Stimulated activated CD8-positive, alpha-beta memory T cell treated with anti-CD3 and anti-CD28 coated beads, Interleukin-7, amount 100 ng/mL, for 1 hour (primary cell): ENCODE measurements around the gene SPRED2.

Experiments
- DNase-seq, 2 donors: peaks; one replicate each; pipeline ENCODE4 v3.0.0-alpha.2; 2020; ENCODE audit warnings: low read depth in 2 of 2

SPRED2 gene

DNA sequence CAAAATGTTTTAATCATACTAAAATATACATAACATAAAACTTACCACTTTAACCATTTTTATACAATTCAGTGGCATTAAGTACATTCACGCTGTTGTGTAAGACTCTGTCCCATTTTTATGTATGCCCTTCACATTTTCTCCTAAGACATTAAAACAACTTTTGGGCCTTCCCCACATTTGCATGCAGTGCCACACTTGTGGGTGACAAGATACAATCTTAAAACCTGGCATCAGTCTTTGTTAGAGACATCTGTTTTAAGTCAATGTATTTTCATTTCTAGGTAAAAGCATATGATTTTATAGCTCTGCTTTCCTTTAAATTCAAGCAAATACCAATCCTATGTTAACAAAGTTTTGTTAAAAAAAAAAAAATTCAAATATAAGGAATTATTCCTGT lies 17.3 kb downstream of the SPRED2 start:
- DNase-seq, result no peak

DNA sequence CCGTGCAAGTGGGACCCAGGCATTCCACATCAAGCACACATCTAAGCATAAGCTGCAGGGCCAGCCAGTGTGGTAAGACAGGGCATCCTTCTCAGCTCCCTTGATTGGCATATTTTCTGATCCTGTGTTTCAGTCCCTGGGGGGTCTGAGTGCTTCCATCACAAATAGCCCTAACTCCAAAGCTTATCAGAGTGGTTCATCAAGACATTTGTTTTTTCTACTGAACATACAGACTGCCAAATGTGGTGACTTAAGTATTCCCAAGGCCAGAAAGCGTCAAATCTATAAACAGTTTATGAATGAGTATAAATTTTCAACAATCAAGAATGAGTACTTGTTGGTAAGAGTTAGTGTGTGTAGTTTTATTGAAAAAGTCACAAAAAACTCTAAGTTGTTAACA lies 18.8 kb downstream of the SPRED2 start:
- DNase-seq, result no peak

GRCh38 chr2:65413106-65413505 lies 19.3 kb downstream of the SPRED2 start:
- DNase-seq, result no peak

- DNase-seq, result no peak
Measured at GRCh38 chr2:65411056-65411795, 21.2 kb downstream of the SPRED2 start.

- DNase-seq, result no peak
Measured at GRCh38 chr2:65409045-65409444, 23.4 kb downstream of the SPRED2 start.

- DNase-seq, result no peak
Measured at GRCh38 chr2:65407240-65407639, 25.2 kb downstream of the SPRED2 start.

GRCh38 chr2:65404988-65405697 lies 27.3 kb downstream of the SPRED2 start:
- DNase-seq, result no peak

GRCh38 chr2:65403529-65403915 lies 28.9 kb downstream of the SPRED2 start:
- DNase-seq, result no peak

DNA sequence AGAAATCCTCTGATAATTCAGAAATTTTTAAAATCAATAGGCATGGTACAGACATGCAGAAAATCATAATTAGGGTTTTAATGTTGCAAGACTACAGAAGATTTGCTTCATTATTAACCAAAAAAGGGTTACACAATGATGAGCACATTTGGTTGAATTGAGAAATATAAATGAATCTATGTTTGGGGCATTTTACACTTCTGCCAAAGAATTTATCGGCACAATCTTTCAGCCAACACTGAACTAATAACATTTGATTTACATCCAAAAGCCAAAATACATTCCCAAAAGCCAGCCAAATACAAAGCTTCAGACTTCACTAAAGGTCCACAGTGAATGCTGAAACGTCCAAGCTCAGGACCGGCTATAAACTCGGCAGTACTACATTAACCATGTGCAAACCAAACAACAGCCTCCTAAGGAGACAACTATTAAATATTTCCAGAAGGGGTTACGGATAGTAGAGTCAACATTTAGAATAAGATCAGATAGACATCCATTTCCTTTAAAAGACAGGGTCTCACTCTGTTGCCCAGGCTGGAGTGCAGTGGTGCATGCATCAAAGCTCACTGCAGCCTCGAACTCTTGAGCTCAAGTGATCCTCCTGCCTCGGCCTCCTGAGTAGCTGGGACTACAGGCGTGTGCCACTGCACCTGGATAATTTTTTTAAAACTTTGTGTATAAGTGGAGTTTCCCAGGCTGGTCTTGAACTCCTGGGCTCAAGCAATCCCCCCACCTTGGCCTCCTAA lies 29.4 kb downstream of the SPRED2 start:
- no peak for DNase-seq

- no peak for DNase-seq
Measured at GRCh38 chr2:65402323-65402722, 30.1 kb downstream of the SPRED2 start.

- no peak for DNase-seq
Measured at GRCh38 chr2:65397122-65397521, 35.3 kb downstream of the SPRED2 start.

GRCh38 chr2:65396348-65397026 lies 35.9 kb downstream of the SPRED2 start:
- DNase-seq, result no peak

DNA sequence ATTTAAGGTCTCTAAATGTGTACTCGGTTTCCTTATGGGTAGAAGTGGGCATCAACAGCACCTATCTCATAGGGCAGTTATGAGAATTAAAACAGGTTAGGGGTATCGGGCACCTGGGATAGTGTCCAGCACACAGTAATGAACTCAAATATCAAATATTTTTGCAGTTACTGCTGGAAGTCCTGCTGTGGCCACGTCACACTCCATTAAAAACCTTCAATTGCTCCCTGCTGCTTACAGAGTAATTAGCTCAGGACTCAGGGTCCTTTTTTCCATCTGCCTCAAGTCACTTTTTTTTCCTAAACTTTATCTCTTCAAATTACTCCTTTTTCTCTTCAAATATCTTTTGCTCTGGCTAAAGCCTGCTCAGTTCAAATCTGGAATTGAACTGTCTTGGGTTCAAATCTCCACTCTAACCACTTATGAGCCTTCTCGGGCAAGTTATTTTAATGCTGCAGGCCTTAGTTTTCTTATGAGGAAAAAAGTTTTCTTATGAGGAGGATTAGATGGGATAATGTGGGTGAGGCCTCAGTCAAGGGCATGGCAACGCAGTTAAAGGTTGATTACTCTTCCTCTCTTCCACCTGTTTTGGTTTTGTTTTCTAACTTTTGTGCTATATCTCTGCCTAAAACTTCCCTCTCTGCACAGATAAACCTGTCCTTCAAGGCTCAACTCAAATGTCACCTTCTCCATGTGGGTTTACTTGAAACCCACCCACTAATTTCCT lies 36.6 kb downstream of the SPRED2 start:
- no peak for DNase-seq

GRCh38 chr2:65393743-65394422 lies 38.5 kb downstream of the SPRED2 start:
- no peak for DNase-seq

DNA sequence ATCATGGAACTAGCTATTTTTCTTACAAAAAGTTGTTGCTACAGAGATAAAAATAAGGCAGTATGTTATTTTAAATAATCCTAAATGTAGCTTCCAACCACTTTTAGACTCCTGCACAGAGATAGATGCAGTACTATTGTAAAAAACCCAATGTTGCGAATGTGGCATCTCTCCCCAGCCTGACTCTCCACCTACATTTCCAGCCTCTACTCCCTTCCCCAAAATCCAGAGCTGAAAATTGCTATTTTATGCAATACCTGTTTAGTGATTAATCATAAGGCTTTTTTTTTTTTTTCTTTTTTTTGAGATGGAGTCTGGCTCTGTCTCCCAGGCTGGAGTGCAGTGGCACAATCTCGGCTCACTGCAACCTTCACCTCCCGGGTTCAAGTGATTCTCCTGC lies 39.4 kb downstream of the SPRED2 start:
- DNase-seq, result no peak

GRCh38 chr2:65392609-65393008 lies 39.8 kb downstream of the SPRED2 start:
- no peak for DNase-seq

- no peak for DNase-seq
Measured at GRCh38 chr2:65390134-65390533, 42.3 kb downstream of the SPRED2 start.

GRCh38 chr2:65389476-65389875 lies 42.9 kb downstream of the SPRED2 start:
- no peak for DNase-seq

DNA sequence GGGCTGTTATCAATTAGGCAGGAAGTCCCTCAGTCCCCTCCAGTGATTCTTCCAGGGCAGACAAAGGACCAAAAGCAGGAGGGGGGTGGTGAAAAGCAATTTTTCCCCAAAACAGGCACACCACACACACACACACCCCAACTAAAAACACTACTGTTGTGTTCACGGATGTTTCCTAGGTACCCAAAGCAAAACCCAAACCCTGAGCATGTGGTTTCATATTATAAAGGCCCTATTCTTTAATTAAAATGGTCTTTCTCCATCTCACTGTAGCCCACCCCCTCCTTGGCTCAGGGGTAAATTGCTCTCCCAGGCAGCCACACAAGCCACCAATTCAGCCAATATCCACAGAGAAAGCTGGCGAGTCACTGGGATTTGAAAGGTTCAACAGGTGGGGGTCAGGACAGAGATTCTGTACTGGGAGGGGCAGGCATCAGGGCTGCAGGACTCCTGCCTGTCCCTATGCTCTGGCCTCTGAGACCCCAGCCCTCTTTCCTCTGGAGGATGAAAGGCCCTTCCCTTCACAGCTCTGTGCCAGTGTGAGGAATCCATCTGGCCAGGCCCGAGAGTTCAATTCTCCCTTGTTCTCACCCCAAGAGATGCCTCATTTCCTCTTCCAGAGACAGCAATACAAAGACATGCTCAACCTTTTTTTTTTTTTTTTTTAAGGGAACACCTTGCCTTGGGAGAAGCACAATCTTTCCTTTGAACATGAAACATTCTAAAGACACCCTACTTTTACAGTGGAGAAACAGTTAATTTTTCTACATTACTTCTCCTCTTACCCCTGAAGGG lies 43.6 kb downstream of the SPRED2 start:
- no peak for DNase-seq

GRCh38 chr2:65388051-65388531 lies 44.3 kb downstream of the SPRED2 start:
- DNase-seq, result no peak
